NB4 (cell line): ENCODE data around the gene ZSCAN10.

Experiments used
- DNase-seq: peaks from one replicate; pipeline ENCODE4 v3.0.0; 2010; ENCODE audit warnings: low read depth
- H3K4me3 ChIP-seq: one replicate; pipeline ENCODE4 v1.5.1; 2011; ENCODE audit warnings: mild to moderate bottlenecking, low read depth, low read length, moderate library complexity
- CTCF ChIP-seq: IDR thresholded peaks from one replicate; pipeline ENCODE4 v1.5.1; 2012; ENCODE audit warnings: low read depth, low read length
- MYC ChIP-seq: IDR thresholded peaks from 2 replicates; pipeline ENCODE4 v1.6.1; 2011; ENCODE audit warnings: low read depth, low read length
- POLR2A ChIP-seq: IDR thresholded peaks from 2 replicates; pipeline ENCODE4 v1.6.1; 2011; ENCODE audit warnings: mild to moderate bottlenecking; ENCODE audit not compliant: insufficient read length; ENCODE audit errors: extremely low read depth
- TF ChIP-seq, protein P1 (sequence below): IDR thresholded peaks from 2 replicates; pipeline ENCODE4 v1.6.1; 2011; ENCODE audit warnings: low read depth, low read length

ZSCAN10 gene

GRCh38 chr16:3145151-3145550 is 46.1 kb upstream of the ZSCAN10 start:
- TF ChIP-seq MYC (no peak), CTCF (no peak), POLR2A (no peak)
- TF ChIP-seq, protein P1, sequence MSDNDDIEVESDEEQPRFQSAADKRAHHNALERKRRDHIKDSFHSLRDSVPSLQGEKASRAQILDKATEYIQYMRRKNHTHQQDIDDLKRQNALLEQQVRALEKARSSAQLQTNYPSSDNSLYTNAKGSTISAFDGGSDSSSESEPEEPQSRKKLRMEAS = no peak
- no peak overlapping the region for H3K4me3 ChIP-seq
- DNase-seq = no peak

DNA sequence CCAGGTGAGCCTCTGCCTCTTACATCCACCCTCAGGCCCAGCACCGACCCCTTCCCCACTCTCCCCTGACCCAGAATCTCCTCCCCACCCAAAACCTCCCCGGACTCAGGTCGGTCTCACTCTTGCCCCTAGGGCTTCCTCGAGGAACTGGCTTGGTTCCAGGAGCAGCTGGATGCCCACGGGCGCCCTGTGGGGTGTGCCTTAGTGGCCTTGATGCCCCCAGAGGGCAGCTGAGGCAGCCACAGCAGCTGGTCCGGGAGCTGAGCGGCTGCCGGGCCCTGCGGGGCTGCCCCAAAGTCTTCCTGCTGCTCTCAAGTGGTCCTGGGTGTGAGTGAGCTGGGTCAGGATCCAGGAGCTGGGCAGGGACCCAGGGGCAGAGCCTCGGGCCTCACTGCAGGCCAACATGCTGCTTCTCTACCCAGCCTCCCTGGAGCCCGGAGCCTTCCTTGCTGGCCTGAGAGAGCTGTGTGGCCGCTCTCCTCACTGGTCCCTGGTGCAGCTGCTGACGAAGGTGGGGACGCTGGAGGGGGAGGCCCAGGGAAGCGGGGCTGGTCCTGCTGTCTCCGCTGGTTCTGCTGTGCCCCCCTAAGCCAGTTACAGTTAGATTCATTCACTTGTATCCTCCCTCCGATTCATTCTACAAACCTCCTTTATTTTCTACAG is 45.4 kb upstream of the ZSCAN10 start:
- DNase-seq = no peak
- H3K4me3 ChIP-seq = no peak overlapping the region
- TF ChIP-seq, protein P1 = no peak
- no peak for TF ChIP-seq CTCF
- no peak for TF ChIP-seq POLR2A
- TF ChIP-seq MYC = no peak

- TF ChIP-seq, protein P1 = no peak
- TF ChIP-seq MYC (no peak), POLR2A (no peak), CTCF (no peak)
- no peak for DNase-seq
- no peak overlapping the region for H3K4me3 ChIP-seq
Observed at GRCh38 chr16:3143598-3144320, 44.7 kb upstream of the ZSCAN10 start.

DNA sequence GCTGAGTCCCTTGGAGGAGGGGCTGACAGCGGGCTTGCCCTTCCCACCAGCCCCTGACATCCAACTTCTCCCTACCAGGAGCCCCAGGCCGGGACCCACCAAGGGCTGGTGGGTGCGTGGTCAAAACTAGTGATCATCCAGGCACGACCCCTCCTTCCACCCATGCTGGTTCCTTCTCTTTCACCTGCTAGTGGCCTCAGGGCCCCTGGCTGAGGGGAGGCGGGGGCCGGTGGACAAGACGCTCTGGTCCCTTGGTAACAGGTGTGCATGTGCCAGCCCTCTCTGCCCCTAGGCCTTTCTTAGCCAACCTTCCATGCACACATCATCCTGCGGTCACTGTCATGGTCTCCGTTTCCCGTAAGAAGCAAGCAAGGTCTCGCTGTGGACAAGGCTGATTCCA is 44.1 kb upstream of the ZSCAN10 start:
- TF ChIP-seq, protein P1 = no peak
- no peak for TF ChIP-seq CTCF
- no peak for TF ChIP-seq MYC
- no peak for TF ChIP-seq POLR2A
- DNase-seq = no peak

DNA sequence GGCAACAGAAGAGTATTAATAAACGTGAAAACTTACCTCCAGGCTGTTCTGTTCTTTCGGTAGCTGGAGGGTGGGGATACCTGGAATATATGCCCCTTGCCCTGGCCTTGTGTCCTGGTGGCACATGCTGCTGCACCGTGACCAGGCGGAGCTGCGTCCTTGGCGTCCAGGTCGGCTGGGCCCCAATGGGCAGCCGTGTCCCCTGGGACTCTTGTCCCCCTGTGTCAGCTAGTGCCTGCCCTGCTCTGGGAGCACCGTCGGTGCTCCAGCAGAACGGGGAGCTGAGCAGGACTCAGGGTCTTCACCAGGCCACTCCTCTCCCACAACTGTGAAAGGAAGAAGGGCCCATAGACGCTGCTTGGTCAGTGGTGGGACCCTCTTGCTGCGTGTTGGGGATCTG is 43.7 kb upstream of the ZSCAN10 start:
- H3K4me3 ChIP-seq = no peak overlapping the region
- DNase-seq = no peak
- TF ChIP-seq CTCF (no peak), MYC (no peak), POLR2A (no peak)
- TF ChIP-seq, protein P1 = no peak

More for the DNA sequence above, 44.1 kb upstream of the ZSCAN10 start:
- no peak overlapping the region for H3K4me3 ChIP-seq
